Muscle of arm (tissue), 12 donors: Measurements from ENCODE around the gene AMBRA1. TPM values are rescaled to one million over a fixed set of nuclear protein-coding genes. Genes with fewer than 3 reads are reported as not detected.
"Not testable (repeated sequence)": the region's sequence is repeated elsewhere in the genome, so short reads cannot be mapped to it uniquely, and the experiment has no call there.

ENCODE experiments used
- DNase-seq: peaks from one replicate; pipeline ENCODE4 v3.0.0-alpha.2; 2013
- polyA plus RNA-seq, 12 donors: library from polyadenylated mRNA; unstranded; fragments of 120-200 nt; gene quantifications; one replicate each; pipeline ENCODE4 v1.2.1, GENCODE V29; 2013; ENCODE audit not compliant: insufficient read length in 12 of 12

The AMBRA1 gene
- polyA plus RNA-seq, 12 donors: 10.8 to 20.0 (median 11.9) TPM; not detected in 1

DNA sequence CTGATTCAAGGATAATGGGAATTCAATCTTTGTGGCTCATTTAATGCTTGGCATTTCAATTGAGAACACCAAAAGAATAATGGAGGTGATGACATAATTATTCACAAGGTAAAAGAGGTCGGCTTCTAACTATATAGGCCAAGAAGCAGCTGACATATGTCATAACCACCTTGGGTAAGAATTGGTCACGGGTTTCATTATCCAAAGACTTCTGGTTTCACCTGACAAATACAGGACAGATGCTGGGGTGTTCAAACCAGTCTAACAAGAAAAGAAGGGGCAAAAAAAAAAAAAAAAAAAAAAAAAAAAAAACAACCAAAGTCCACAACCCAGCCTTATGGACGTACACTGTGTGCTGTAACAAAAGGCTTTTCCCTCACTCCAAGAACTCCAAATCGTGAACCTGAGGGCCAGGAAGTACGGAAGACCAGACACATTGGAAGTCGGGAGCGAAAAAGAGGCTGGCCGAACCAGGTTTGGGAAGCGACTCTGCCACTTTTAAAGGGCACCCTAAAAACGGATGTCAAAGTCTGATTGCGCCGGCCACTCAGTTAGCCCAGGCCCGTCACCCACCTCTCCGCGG, 22.8 kb upstream of the AMBRA1 start:
- no peak for DNase-seq

DNA sequence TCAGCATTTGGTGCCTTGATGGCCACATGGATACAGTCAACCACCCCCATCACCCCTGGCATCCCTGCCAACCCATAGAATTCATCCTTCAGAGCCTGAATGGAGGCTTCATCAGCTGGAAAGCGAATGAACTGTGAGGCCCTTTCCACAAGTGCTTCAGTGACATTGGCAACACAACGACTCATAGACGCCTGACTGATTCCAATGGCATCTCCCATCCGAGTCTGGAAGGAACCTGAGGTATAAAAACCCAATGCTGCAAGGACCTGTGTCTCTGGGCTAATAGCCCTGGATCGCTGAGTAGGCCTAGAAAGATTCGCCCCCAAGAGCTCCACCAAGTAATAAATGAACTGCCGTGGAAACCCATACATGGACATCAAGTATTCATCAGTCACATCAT, 21.9 kb upstream of the AMBRA1 start:
- DNase-seq: no peak

DNA sequence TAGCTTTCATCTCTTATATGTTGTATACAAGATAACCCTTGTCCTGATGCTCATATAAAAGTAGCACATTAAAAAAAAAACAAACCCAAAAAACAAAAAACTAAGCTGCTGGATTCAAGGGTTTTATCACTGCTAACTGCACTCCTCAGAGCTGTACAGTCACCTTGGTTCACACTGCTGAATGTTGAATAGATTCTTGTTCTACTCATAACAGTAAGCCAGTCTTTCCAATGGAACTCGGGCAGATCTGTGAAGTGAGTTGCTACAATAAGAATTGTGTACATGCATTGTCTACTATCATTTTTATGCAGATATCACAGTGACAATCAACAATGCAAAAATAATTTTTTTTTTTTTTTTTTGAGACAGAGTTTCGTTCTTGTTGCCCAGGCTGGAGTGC, 18.5 kb upstream of the AMBRA1 start:
- no peak for DNase-seq

DNA sequence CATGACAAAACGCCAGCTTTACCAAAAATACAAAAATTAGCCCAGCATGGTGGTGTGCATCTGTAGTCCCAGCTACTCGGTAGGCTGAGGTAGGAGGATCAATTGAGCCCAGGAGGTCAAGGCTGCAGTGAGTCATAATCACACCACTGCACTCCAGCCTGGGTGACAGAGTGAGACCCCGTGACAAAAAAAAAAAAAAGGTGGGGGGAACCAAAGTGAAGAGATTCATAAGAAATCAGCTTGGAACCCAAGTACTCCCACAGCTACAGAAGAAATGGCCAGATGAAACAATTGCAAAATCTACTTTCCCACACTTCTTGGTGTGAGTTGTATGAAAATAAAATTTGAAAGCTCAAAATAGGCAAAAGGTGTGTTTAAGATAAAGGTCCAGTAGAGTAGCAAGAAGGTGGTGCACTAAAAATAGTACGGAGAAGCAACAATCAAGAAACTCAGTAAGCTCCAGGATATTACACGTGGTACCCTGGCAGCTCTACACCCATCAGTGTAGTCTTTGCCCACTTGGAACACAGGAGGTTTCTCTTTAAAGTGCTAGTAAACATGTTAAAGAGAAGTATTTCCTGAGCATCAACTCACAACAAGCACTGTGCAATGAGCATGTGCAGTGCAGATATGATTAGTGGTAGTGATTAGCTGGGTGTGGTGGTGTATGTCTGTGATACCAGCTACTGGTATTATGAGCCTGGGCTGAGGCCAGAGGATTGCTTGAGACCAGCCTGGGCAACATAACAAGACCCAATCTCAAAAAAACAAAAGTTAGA, 17.9 kb upstream of the AMBRA1 start:
- no peak for DNase-seq

DNA sequence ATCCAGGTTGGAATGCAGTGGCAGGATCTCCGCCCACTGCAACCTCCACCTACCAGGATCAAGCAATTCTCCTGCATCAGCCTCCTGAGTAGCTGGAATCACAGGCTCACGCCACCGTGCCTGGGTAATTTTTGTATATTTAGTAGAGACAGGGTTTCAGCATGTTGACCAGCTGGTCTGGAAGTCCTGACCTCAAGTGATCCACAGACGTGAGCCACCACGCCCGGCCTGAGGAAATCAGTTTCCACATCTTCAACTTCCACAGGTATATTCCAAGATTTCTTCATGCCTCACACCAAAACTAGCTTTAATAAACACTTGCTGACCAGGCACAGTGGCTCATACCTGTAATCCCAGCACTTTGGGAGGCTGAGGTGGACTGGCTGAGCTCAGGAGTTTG, 15.6 kb upstream of the AMBRA1 start:
- no peak for DNase-seq

DNA sequence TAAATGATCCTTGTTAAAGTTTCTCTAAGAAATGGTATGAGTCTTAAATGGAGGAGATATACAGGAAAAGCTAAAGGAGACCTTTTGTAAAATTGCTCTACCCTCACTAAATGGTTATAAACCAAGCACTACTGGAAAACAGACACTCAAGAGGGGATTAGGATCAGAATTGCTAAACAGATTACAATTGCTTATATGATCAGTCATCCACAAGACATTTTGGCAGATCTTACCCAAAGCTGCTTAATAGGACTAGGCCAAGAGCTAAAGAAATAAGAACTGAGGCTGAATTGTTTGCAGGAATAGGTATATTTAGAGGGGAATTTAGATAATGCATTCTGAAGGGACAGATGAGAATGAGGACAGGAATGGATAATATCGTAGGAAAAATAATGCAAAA, 13.7 kb upstream of the AMBRA1 start:
- DNase-seq: no peak

DNA sequence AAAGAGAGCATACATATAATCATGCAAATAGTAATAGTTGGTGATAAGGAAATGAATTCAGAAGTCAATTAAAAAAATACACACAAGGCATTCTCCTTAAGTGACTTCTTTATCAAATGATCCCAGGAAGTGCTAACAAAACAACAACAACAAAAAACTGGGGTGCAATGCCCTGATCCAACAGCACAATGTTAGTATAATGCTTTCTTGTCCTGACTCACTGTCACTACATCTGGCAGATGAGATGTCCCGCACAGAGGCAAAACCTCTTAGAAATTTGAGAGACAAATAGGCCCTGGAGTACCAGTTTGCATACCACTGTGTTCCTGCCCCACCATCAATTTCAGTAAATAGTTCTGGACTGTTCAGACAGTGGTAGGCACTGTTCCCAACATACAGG, 11.0 kb upstream of the AMBRA1 start:
- no peak for DNase-seq

DNA sequence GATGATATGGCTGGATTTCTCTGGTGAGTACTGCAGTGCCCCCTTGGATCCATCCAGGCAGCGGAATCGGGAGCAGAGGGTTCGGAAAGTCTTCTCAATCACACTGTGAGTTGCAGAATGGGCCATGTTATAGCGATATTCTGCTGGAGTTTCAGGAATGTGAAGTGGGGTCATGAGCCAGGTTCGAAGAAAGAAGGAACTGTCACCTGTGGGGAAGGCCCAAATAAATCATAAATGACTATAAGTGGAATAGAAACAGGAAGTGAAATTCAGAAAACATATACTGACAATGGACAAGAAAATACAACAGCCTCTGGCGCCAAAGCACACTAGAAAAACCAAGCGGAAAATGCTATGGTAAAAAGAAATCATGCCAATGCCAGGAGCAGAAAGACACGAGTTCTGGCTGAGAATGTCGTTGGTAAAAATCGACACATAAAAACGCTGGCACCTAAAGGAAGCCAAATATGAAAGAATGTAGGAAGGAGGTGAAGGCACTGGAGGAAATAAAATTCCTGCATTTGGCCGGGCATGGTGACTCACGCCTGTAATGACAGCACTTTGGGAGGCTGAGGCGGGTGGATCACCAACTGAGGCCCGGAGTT, 10.0 kb upstream of the AMBRA1 start:
- DNase-seq: no peak

DNA sequence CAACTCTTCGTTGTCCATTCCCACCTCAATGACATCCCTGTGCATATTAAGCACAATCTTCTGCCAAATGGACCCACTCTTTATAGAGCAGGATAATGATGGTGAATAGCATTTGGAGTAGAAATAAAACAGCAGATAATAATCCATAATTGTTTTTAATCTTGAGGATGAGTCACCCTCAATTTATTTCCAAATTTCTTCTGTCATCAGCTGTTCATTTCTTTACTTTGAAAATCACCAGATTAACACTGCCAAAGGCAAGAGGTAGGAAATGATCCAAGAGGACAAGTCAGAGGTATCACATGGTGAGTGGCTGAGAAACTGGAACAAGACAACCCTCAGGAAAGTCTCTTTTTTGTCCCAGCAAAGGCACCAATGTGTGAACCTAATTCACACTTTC, 7.3 kb upstream of the AMBRA1 start:
- no peak for DNase-seq

DNA sequence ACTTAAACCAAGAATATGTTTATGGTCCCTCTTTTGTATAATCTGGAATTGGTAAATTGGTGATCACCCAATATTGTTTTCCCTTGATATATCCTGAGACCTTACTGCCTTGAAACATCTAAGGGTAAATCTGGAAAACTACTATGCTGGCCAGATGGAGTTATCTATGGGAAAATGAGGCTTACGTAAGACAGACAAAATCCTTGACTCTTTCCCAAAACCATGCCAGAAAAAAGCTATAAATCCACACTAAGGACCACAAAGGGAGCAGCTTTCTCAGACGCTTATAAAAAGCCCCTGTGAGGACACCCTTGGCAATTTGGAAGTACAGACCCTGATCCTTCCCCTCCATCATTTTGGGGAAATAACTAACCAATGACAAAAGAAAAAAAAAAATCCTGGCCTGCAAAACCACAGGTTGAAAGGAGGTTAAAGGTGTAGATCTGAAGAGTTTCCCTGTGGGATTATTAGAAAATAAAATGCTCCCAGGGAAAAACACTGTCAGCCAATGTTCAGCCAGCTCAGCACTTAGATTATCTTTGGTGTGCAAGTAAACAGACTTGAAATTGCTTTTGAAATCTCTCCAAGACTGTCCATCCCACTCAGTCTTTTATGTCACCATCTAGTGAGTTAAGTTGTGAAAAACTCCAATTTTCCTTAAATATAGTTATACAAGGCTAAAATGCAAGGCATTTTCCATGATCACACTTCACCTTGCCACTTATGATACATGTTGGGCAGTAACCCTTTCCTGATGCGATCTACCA, 6.6 kb upstream of the AMBRA1 start:
- DNase-seq: no peak

DNA sequence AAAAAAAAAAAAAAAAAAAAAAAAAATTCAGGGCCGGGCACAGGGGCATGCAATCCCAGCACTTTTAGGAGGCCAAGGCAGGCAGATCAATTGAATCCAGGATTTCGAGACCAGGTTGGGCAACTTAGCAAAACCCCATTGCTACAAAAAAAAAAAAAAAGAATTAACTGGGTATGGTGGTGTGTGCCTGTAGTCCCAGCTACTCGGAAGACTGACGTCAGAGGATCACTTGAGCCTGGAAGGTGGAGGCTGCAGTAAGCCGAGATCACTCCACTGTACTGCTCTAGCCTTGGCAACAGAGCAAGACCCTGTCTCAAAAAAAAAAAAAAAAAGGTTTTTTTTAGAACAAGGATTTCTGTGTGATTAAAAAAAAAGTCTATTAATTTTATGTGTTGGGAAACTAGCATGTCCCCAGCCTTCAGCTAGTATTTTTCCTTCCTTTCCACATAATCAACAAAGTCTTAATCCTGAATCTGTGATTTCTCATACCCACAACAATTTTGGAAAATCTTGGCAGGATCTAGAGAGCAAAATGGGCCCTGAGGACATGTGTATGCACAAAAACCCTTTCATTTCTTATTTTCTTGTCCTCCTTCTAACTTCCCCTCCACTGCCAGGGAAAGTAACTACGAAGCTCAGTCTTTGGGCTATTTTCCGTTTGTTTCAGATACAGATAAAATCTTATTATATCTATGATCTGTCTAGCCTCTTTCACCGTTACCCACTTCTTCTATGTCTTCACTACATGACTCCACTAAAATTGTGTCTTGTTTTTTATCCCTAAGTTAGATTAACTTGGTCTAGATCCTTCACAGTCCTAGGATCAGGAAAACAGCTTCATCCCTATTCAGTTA, 5.7 kb upstream of the AMBRA1 start:
- DNase-seq: no peak

DNA sequence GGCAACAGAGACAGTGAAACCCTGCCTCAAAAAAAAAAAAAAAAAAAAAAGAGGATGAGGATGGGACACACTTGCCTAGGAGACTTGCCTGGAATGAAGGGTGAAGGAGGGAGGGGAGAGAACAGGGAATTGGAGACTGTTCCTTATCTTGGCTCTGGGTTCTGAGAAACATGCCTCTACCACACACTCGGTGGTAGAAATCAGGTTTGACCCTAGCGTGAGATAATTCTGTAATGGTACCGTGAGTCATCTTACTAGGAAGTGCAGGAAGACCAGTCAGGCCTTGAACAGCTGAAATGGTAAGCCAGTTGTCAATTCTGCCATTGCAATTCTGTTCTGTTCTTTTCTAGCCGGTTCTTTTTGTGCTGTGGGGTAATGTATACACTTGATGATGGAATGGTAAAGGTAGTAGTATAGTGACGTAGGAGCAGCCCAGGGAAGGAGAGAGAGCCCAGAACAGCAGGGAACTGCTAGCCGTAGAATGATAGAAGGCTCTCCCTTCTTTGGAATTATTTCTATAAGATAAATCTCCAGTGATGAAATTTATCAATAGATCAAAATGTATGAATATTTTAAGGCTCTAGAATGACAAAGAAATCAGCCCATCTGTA, 3.9 kb upstream of the AMBRA1 start:
- no peak for DNase-seq

DNA sequence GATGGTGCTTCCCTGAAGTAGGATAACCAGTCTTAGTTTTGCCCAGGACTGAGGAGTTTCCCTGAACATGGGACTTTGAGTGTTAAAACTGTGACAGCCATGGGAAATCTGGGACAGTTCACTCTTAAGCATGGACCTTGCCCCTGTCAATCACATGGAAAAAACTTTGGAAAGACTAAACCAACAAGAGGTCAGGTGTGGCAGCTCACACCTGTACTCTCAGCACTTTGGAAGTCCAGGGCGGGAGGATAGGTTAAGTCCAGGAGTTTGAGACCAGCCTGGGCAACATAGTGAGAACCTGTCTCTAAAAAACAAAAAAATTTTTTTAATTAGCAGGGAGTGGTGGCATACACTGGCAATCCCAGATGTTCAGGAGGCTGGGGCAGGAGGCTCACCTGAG, 3.3 kb upstream of the AMBRA1 start:
- no peak for DNase-seq

DNA sequence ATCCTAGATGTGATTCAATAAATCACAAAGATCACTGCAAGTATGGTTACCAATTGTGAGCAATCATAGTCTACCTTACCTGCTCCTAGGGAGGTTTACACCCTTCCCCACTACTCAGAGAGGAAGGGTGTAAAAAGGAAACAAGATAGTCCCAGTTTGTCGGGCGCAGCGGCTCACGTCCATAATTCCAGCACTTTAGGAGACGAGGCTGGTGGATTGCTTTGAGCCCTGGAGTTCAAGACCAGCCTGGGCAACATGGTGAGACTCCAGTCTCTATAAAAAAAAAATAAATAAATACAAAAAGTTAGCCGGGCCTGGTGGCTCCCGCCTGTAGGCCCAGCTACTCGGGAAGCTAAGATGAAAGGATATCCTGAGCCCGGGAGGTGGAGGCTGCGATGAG, 962 bp upstream of the AMBRA1 start:
- no peak for DNase-seq

DNA sequence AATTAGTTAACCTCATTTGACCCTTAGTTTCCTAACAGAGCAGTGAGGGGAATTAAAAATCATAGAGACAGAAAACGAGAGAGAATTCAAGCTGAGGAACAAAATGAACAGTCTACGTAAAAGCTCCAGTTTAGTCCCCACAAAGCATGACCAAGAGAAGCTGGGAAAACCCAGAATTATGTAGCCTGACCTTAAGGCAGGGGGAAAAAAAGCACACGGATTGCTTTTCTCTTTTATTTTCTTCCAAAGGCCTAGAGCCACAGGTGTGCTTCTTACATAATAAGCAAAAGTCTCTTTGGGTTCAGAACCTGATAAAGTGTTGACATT, 514 bp upstream of the AMBRA1 start:
- DNase-seq: no peak

DNA sequence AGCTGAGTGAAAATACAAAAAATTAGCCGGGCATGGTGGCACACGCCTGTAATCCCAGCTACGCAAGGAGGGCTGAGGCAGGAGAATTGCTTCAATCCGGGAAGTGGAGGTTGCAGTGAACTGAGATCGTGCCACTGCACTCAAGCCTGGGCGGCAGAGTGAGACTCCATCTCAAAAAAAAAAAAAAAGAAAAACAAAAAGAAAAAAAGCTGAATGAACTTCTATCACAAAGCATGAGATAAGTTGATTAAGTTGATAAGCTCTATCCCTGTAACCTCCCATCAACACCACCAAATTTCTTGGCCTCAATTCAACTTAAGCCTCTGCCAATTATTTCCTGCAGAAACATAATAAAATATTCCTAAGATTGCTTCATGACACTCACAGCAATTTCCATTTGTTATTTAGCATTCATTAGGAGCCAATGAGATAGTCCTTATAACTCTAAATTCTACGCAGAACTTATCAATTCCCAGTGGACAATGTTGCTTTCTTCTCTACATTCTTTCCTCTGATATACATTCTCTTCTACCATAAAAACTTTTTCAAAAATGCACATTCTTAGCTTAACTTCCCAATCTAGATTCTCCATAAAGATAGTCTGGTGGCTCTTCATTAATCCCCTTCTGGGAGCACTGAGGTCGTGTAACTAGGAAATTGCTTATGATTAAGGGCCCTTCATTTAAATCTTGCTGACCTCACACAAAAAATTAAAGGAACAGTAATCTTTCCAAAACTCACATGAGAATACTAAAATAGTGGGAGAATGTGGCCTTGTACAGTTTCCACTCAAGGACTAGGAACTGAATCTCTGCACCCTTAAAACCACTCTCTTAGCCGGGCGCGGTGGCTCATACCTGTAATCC, 2.9 kb downstream of the AMBRA1 start:
- no peak for DNase-seq

DNA sequence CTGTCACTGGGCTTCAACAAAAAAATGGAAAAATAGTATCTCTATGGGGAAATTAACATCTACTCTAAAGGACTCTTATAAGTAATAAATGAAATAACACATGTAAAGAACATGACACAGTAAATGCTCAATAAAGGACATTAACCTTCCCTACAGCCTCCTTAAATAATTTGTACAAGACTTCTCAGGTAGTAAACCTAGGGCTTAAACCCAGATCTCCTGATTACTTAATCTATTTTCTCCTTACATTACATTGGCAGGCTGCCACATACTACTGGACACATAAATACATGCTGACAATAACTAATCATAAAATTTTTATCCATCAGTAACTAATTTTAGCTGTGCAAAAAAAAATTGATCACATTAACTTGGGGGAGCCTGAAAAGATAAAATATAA, 4.9 kb downstream of the AMBRA1 start:
- no peak for DNase-seq

DNA sequence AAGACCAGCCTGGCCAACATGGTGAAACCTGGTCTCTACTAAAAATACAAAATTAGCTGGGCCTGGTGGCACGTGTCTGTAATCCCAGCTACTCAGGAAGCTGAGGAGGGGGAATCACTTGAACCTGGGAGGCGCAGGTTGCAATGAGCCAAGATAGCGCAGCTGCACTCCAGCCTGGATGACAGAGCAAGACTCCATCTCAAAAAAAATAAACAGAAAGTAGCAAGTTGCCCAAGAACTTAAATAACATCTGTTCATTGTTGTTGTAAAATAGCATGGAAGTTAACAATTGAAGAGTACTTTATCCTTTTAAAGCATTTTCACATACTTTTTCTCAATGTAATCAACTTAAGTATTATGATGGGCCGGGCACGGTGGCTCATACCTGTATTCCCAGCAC, 5.7 kb downstream of the AMBRA1 start:
- DNase-seq: no peak

DNA sequence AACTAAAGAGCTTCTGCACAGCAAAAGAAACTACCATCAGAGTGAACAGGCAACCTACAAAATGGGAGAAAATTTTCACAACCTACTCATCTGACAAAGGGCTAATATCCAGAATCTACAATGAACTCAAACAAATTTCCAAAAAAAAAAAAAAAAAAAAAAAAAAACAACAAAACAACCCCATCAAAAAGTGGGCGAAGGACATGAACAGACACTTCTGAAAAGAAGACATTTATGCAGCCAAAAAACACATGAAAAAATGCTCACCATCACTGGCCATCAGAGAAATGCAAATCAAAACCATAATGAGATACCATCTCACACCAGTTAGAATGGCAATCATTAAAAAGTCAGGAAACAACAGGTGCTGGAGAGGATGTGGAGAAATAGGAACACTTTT, 10.3 kb downstream of the AMBRA1 start:
- not testable (repeated sequence) for DNase-seq

DNA sequence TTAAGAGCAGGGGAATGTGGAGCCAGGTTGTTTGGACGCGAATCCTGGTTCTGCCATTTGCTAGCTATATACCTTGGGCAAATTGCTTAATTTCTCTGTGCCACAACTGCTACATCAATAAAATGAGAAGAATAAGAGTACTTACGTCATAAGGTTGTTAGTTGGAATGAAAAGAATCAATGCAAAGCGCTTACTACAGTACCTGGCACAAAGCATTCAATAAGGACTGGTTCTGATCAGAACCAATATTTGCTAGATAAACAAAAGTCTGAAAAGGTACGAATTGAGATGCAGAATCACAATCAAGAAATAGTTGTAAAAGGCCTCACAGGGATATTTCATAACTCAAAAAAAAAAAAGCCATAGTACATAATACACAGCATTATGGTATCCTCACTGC, 11.2 kb downstream of the AMBRA1 start:
- no peak for DNase-seq
